ENCODE measurements around the gene WWC2.

GRCh38 chr4:183321079-183321478 is 222.0 kb downstream of the WWC2 start:
- TF ChIP-seq, protein P1, sequence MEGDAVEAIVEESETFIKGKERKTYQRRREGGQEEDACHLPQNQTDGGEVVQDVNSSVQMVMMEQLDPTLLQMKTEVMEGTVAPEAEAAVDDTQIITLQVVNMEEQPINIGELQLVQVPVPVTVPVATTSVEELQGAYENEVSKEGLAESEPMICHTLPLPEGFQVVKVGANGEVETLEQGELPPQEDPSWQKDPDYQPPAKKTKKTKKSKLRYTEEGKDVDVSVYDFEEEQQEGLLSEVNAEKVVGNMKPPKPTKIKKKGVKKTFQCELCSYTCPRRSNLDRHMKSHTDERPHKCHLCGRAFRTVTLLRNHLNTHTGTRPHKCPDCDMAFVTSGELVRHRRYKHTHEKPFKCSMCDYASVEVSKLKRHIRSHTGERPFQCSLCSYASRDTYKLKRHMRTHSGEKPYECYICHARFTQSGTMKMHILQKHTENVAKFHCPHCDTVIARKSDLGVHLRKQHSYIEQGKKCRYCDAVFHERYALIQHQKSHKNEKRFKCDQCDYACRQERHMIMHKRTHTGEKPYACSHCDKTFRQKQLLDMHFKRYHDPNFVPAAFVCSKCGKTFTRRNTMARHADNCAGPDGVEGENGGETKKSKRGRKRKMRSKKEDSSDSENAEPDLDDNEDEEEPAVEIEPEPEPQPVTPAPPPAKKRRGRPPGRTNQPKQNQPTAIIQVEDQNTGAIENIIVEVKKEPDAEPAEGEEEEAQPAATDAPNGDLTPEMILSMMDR (tag by site-specific recombination; IDR thresholded peaks at IDR 0.05), result no peak
- TF ChIP-seq ZNF747 (tag by site-specific recombination; IDR thresholded peaks at IDR 0.05) (no peak), KLF16 (tag by site-specific recombination; IDR thresholded peaks at IDR 0.05) (no peak), ZNF280D (tag by site-specific recombination; IDR thresholded peaks at IDR 0.05) (no peak), ZNF311 (tag by site-specific recombination; IDR thresholded peaks at IDR 0.05; ENCODE audit: borderline replicate concordance) (no peak)
